Measurements from ENCODE around the gene MS4A13.
"Not testable (repeated sequence)": the region's sequence is repeated elsewhere in the genome, so short reads cannot be mapped to it uniquely, and the experiment has no call there.

Gene MS4A13, protein sequence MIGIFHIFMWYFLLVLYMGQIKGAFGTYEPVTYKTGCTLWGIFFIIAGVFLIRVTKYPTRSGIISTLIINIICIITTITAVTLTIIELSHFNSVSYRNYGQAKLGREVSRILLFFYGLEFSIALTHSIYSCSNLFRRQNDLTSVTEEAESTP

GRCh38 chr11:60515144-60515855 lies at the start of gene MS4A13:
Gene MS4A13 (plus strand): TSS chr11:60515392. CDS start chr11:60518084, 2,692 bp downstream.
- Mint-ChIP-seq H3K36me3 (peaks cover 1% of the 10 kb centered on the region), H3K27me3 (peaks cover 10% of the 10 kb centered on the region), H3K9me3 (peaks cover 13% of the 10 kb centered on the region), H3K4me3 (no peak within 1 kb of the TSS), H3K27ac (no peak within 1 kb of the TSS), H3K4me1 (no peaks in the 10 kb centered on the region)

DNA sequence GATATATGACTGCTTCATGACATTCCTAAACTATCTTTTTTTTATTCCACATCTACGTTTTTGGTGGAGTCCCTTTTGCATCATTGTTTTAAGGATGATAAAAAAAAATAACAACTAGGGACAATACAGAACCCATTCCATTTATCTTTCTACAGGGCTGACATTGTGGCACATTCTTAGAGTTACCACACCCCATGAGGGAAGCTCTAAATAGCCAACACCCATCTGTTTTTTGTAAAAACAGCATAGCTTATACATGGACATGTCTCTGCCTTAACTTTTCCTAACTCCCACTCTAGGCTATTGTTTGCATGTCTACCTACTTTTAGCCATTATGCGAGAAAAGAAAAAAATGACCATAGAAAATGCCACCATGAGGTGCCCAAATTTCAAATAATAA lies 46.4 kb upstream of the MS4A13 start:
- no peaks in the 10 kb centered on the region for H3K9me3 Mint-ChIP-seq
- H3K36me3 Mint-ChIP-seq: no peaks in the 10 kb centered on the region
- peaks cover 5% of the 10 kb centered on the region for H3K27me3 Mint-ChIP-seq
- no peaks in the 10 kb centered on the region for H3K4me1 Mint-ChIP-seq
- no peak overlapping the region for H3K27ac Mint-ChIP-seq
- H3K4me3 Mint-ChIP-seq: no peak overlapping the region

DNA sequence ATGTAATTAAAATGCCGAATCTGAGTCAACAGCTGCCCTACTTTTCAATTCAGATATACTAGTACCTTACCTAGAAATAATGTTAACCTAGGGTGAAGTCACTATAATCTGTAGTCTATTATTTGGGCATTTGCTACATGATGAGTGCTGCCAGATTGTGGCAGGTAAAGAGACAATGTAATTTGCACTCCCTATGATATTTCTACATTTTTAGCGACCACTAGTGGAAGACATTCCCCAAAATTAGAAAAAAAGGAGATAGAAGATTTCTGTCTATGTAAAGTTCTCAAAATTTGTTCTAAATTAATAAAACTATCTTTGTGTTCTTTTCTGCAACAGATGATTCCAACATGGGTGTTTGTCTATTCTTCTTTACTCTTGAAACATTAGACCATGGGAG lies 45.5 kb upstream of the MS4A13 start:
- Mint-ChIP-seq H3K27ac (no peak overlapping the region), H3K36me3 (no peaks in the 10 kb centered on the region), H3K9me3 (no peaks in the 10 kb centered on the region), H3K27me3 (peaks cover 5% of the 10 kb centered on the region), H3K4me1 (no peaks in the 10 kb centered on the region), H3K4me3 (no peak overlapping the region)

DNA sequence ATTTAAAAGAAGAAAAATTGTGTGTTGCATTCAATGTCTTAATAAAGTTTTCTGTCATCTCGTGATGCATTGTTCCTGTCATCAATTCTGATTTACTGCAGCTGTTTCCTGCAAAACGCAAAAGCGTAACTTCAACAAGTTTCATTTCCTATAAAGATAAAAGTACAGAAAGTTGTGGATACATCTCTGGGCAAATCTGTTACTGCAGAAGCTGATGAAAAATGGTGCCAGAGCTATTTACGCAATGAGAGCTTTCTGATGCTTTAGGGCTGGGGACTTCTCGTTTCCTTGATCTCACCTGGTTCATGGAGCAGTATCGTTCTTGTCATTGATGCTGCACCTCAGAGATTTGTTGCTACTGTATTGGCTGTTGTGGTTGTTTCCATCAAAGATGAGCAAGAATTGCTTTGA lies 38.2 kb upstream of the MS4A13 start:
- Mint-ChIP-seq H3K27me3 (peaks cover 5% of the 10 kb centered on the region), H3K4me3 (no peak overlapping the region), H3K4me1 (no peaks in the 10 kb centered on the region), H3K9me3 (no peaks in the 10 kb centered on the region), H3K36me3 (no peaks in the 10 kb centered on the region), H3K27ac (no peak overlapping the region)

DNA sequence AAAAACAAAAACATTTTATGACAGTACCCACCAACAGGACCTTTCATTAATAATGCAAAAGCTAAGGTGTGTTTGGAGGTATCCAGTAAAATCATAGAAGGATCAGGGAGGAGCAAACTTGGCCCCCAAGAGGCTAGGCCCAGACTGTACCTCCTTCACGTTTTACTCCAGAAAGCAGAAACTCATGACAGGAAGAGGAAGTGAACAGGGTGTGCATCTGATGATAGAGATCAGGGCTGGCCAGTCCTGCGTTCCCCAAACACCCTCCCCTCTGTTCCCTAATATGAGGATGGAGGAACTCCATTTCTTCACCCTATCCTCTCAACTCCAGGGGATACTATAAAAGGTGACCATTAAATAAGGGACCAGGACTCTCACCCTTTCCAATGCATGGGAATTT lies 32.8 kb upstream of the MS4A13 start:
- H3K27me3 Mint-ChIP-seq: peaks cover 2% of the 10 kb centered on the region
- H3K36me3 Mint-ChIP-seq: no peaks in the 10 kb centered on the region
- H3K4me1 Mint-ChIP-seq: no peaks in the 10 kb centered on the region
- no peaks in the 10 kb centered on the region for H3K9me3 Mint-ChIP-seq
- H3K4me3 Mint-ChIP-seq: no peak overlapping the region
- H3K27ac Mint-ChIP-seq: no peak overlapping the region

- Mint-ChIP-seq H3K36me3 (no peaks in the 10 kb centered on the region), H3K4me3 (no peak overlapping the region), H3K27ac (no peak overlapping the region), H3K27me3 (peaks cover 2% of the 10 kb centered on the region), H3K4me1 (no peaks in the 10 kb centered on the region), H3K9me3 (no peaks in the 10 kb centered on the region)
These were observed 29.2 kb upstream of the MS4A13 start for GRCh38 chr11:60485987-60486386.

DNA sequence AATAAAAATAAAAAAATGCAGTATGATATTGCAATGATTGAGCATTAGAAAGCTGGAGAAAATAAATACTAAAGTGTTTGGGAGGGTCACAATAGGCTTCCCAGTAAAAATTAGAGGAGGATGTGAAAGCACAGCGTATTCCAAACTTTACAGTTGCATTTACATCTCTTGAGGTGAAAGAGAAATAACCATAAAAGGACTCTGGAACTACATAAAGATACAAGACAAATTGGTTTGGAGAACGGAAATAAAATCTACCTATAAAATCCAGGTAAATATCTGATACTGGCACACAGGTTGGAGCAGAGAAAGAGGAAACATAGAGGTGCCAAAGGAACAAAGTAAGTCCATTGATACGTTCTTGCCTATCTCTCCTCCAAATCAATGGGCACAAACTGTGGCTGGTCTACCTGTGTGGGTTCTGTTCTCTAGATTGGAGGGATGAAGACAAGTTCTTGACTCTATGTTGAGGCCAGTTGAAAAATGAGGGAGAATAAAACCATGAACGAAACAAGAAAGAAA lies 22.6 kb upstream of the MS4A13 start, which contains the start of gene MS4A12:
Gene MS4A12 (plus strand): TSS at position 291 of the 522 bp plus-strand sequence. CDS start 4,541 bp downstream, outside the sequence.
- Mint-ChIP-seq H3K4me1 (no peaks in the 10 kb centered on the region), H3K27ac (no peak within 1 kb of the TSS), H3K27me3 (peaks cover 13% of the 10 kb centered on the region), H3K4me3 (no peak within 1 kb of the TSS), H3K9me3 (no peaks in the 10 kb centered on the region), H3K36me3 (no peaks in the 10 kb centered on the region)

DNA sequence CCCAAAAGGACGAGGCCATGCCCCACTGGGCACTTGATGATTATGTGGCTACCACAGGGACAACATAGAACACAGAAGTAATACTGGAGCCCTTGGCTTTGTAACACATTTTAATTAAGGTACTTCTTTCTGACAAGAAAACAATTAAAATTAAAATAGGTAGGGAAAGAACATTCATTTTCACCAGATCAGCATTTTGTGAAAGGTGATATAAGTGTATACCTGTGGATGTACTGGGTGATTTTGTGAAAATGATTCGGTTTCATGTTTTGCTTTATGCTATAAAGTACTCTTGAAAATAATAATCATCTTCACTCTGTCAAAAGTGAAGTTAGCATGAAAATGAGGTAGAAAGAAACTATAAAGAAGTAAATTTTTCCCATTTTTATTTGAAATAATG lies 21.7 kb upstream of the MS4A13 start:
- H3K9me3 Mint-ChIP-seq: no peaks in the 10 kb centered on the region
- no peak overlapping the region for H3K4me3 Mint-ChIP-seq
- H3K27ac Mint-ChIP-seq: no peak overlapping the region
- H3K4me1 Mint-ChIP-seq: no peaks in the 10 kb centered on the region
- peaks cover 15% of the 10 kb centered on the region for H3K27me3 Mint-ChIP-seq
- no peaks in the 10 kb centered on the region for H3K36me3 Mint-ChIP-seq

GRCh38 chr11:60498399-60498798 lies 16.8 kb upstream of the MS4A13 start:
- Mint-ChIP-seq H3K4me3 (no peak overlapping the region), H3K9me3 (no peaks in the 10 kb centered on the region), H3K27me3 (peaks cover 11% of the 10 kb centered on the region), H3K4me1 (no peaks in the 10 kb centered on the region), H3K36me3 (no peaks in the 10 kb centered on the region), H3K27ac (no peak overlapping the region)

DNA sequence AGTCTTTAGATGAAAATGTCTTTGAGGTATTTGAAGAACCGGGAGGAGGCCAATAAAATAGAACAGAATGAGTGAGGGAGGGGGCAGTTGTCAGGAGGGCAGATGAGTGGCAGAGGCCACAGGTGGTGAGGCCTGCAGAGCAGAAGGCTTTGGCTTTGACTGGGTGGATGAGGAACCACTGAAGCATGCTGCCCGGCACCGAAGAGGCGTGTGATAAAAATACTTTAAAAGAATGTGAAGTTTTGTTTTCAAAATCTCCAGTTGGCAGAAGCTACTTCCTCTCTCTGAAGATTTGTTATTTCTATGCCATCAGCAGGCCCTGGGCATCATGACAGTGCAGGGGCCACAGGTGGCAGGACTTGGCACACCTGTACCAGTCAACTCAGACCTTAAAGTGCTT lies 16.3 kb upstream of the MS4A13 start:
- Mint-ChIP-seq H3K27ac (no peak overlapping the region), H3K27me3 (peaks cover 11% of the 10 kb centered on the region), H3K4me1 (peaks cover 1% of the 10 kb centered on the region), H3K4me3 (no peak overlapping the region), H3K36me3 (no peaks in the 10 kb centered on the region), H3K9me3 (no peaks in the 10 kb centered on the region)

DNA sequence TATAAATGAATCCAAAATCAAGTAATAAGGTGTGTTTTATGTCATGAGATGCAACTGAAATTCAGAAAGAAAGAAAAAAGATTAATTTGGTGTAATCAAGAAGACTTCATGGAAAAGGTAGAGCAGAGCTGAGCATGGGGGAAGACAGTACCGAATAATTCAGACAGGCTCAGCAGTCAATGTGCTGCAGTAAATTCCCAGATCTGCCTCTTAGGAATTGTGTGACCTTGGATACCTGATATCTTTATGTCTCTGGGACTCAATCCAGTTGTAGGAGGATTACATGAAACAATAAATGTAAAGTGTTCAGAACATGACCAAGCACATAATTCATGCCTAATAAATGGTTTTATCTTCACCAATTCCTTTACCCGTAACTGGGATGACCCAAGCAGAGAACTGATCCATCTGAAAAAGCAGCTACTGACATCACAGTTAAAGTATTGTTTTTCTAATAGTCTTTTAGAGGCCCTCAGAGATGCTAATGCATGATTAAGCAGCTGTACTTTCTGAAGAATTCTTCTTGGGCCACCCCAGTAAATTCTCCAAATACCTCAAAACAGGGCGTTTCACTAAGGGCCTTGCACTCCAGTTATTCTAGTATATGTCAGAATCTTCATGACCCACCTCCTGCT lies 14.8 kb upstream of the MS4A13 start:
- no peak overlapping the region for H3K4me3 Mint-ChIP-seq

GRCh38 chr11:60502221-60502775 lies 12.9 kb upstream of the MS4A13 start:
- no peaks in the 10 kb centered on the region for H3K9me3 Mint-ChIP-seq
- H3K36me3 Mint-ChIP-seq: no peaks in the 10 kb centered on the region
- no peak overlapping the region for H3K27ac Mint-ChIP-seq
- peaks cover 11% of the 10 kb centered on the region for H3K4me1 Mint-ChIP-seq
- peaks cover 3% of the 10 kb centered on the region for H3K27me3 Mint-ChIP-seq
- no peak overlapping the region for H3K4me3 Mint-ChIP-seq

More for the DNA sequence above, 14.8 kb upstream of the MS4A13 start:
- Mint-ChIP-seq H3K9me3 (no peaks in the 10 kb centered on the region), H3K27me3 (peaks cover 4% of the 10 kb centered on the region), H3K36me3 (no peaks in the 10 kb centered on the region), H3K27ac (no peak overlapping the region), H3K4me1 (peaks cover 11% of the 10 kb centered on the region)

GRCh38 chr11:60504219-60504905 lies 10.8 kb upstream of the MS4A13 start:
- no peaks in the 10 kb centered on the region for H3K36me3 Mint-ChIP-seq
- H3K27ac Mint-ChIP-seq: no peak overlapping the region
- peaks cover 5% of the 10 kb centered on the region for H3K27me3 Mint-ChIP-seq
- H3K9me3 Mint-ChIP-seq: no peaks in the 10 kb centered on the region
- no peak overlapping the region for H3K4me3 Mint-ChIP-seq
- H3K4me1 Mint-ChIP-seq: peaks cover 11% of the 10 kb centered on the region

DNA sequence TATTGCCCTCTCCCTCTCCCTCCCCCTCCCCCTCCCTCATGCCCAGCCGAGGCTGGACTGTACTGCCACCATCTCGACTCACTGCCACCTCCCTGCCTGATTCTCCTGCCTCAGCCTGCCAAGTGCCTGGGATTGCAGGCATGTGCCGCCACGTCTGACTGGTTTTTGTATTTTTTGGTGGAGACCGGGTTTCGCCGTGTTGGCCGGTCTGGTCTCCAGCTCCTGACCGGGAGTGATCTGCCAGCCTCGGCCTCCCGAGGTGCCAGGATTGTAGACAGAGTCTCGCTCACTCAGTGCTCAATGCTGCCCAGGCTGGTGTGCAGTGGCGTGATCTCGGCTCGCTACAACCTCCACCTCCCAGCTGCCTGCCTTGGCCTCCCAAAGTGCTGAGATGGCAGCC lies 5.6 kb upstream of the MS4A13 start:
- not testable (repeated sequence) for H3K36me3 Mint-ChIP-seq, H3K9me3 Mint-ChIP-seq, H3K27me3 Mint-ChIP-seq, H3K4me3 Mint-ChIP-seq, H3K4me1 Mint-ChIP-seq, H3K27ac Mint-ChIP-seq

- H3K36me3 Mint-ChIP-seq, H3K27me3 Mint-ChIP-seq, H3K27ac Mint-ChIP-seq, H3K9me3 Mint-ChIP-seq, H3K4me1 Mint-ChIP-seq, H3K4me3 Mint-ChIP-seq: not testable (repeated sequence)
These were observed 5.0 kb upstream of the MS4A13 start for GRCh38 chr11:60510209-60510608.
